LNCAP (cell line): ENCODE data around the gene C14orf119.

Experiments used
- CTCF ChIP-seq: fragments of 450-650 bp; IDR thresholded peaks from 2 replicates; pipeline ENCODE4 v1.5.1; 2017; ENCODE audit warnings: mild to moderate bottlenecking

The C14orf119 gene

GRCh38 chr14:23085458-23085857 is 9.8 kb upstream of the C14orf119 start:
- TF ChIP-seq CTCF, result no peak

- no peak for TF ChIP-seq CTCF
Observed at GRCh38 chr14:23086565-23086964, 8.7 kb upstream of the C14orf119 start.

- TF ChIP-seq CTCF, result no peak
Observed at GRCh38 chr14:23089498-23090253, 5.6 kb upstream of the C14orf119 start.

GRCh38 chr14:23090254-23090636 is 5.1 kb upstream of the C14orf119 start:
- no peak for TF ChIP-seq CTCF

GRCh38 chr14:23091294-23092225 is 3.7 kb upstream of the C14orf119 start:
- no peak for TF ChIP-seq CTCF

GRCh38 chr14:23093104-23093503 is 2.2 kb upstream of the C14orf119 start:
- no peak for TF ChIP-seq CTCF

- no peak for TF ChIP-seq CTCF
Observed at GRCh38 chr14:23093526-23093925, 1.8 kb upstream of the C14orf119 start.
